B cell (primary cell): Measurements from ENCODE around the gene FMNL2.

Experiments used
- EZH2 ChIP-seq: IDR thresholded peaks from 2 replicates; pipeline ENCODE4 v1.6.1; 2012; ENCODE audit warnings: borderline replicate concordance, low read depth, mild to moderate bottlenecking, moderate library complexity, low read length; ENCODE audit not compliant: insufficient read depth, poor library complexity, severe bottlenecking
- TF ChIP-seq, protein P1 (sequence below): fragments of 200-600 bp; IDR thresholded peaks from one replicate; pipeline ENCODE4 v1.8.0; 2022; ENCODE audit warnings: antibody characterized with exemption, mild to moderate bottlenecking

DNA sequence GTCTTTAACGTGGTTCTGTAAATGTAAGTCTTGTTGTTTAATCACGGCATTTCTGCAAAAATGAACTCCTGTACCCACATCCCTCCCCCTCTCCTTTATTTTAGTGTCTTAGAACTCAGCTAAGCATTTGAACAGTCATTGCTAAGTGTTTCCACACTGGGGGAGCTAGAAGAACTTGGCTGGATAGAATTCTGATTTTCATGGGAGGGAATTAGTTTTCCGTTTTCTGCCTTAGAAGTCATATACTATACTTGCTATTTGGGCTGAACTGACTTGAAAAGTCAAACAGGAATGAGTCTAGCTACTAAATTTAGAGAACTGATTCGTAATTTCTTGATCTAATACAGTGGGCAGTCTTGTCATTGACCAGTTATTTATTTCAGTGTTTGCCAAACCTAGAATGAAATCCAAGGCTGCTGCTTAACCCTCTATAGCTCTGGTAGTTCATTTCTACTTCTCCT, 61.1 kb downstream of the FMNL2 start:
- TF ChIP-seq, protein P1, sequence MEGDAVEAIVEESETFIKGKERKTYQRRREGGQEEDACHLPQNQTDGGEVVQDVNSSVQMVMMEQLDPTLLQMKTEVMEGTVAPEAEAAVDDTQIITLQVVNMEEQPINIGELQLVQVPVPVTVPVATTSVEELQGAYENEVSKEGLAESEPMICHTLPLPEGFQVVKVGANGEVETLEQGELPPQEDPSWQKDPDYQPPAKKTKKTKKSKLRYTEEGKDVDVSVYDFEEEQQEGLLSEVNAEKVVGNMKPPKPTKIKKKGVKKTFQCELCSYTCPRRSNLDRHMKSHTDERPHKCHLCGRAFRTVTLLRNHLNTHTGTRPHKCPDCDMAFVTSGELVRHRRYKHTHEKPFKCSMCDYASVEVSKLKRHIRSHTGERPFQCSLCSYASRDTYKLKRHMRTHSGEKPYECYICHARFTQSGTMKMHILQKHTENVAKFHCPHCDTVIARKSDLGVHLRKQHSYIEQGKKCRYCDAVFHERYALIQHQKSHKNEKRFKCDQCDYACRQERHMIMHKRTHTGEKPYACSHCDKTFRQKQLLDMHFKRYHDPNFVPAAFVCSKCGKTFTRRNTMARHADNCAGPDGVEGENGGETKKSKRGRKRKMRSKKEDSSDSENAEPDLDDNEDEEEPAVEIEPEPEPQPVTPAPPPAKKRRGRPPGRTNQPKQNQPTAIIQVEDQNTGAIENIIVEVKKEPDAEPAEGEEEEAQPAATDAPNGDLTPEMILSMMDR = no peak
- TF ChIP-seq EZH2 = no peak
